Measurements from ENCODE around the gene GPSM1. TPM values are rescaled to one million over a fixed set of nuclear protein-coding genes. Genes with fewer than 3 reads are reported as not detected.

Gene GPSM1
- total and polyA plus RNA-seq, 4 donors, result 12.6 to 41.6 (median 22.7) TPM

DNA sequence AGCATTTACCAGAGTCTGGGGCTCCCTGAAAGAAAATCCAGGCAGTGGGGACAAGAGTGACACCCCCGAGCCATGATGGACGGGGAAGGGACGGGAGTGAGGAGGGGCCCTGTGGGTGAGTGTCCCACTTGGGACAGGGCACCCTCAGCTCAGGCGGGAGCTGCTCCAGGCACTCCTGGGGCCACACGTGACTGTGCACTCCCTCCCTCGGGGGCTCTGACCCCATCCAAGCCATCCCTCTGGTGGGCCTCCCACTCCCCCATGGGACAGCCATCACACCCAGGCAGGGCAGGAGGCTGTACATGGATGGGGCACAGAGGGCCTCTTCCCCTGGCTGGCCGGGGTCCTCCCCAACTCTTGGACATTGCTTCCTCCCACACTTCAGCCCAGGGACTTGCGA, 49.1 kb downstream of the GPSM1 start:
- Histone ChIP-seq H3K9me3 (ENCODE audit: control insufficient read depth in 4 of 4, insufficient read depth in 3 of 4, low read length in 3 of 4) (no peaks in the 10 kb centered on the region), H3K4me1 (ENCODE audit: control insufficient read depth in 5 of 5, insufficient read depth in 5 of 5, low read length in 5 of 5) (peaks cover 0 to 19% (median 6%) of the 10 kb centered on the region in 5 donors), H3K27me3 (ENCODE audit: control insufficient read depth in 3 of 3, insufficient read depth in 3 of 3, low read length in 2 of 3) (no peaks in the 10 kb centered on the region), H3K27ac (ENCODE audit: low read depth in 1 of 2, low read length in 1 of 2) (no peak overlapping the region), H3K36me3 (ENCODE audit: control insufficient read depth in 4 of 4, insufficient read depth in 4 of 4, low read length in 4 of 4) (peaks cover 0 to 34% (median 4%) of the 10 kb centered on the region in 4 donors), H3K4me3 (no peak overlapping the region), H3K9ac (ENCODE audit: insufficient read depth in 1 of 2, low read length in 2 of 2) (no peak overlapping the region)
- no peak for DNase-seq
- 78 to 80% methylated on average over 8 of the region's 8 CpGs for WGBS, 2 donors
- ATAC-seq (ENCODE audit: insufficient read depth, low FRiP score), result no peak
- TF ChIP-seq, protein P1, sequence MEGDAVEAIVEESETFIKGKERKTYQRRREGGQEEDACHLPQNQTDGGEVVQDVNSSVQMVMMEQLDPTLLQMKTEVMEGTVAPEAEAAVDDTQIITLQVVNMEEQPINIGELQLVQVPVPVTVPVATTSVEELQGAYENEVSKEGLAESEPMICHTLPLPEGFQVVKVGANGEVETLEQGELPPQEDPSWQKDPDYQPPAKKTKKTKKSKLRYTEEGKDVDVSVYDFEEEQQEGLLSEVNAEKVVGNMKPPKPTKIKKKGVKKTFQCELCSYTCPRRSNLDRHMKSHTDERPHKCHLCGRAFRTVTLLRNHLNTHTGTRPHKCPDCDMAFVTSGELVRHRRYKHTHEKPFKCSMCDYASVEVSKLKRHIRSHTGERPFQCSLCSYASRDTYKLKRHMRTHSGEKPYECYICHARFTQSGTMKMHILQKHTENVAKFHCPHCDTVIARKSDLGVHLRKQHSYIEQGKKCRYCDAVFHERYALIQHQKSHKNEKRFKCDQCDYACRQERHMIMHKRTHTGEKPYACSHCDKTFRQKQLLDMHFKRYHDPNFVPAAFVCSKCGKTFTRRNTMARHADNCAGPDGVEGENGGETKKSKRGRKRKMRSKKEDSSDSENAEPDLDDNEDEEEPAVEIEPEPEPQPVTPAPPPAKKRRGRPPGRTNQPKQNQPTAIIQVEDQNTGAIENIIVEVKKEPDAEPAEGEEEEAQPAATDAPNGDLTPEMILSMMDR (IDR thresholded peaks at IDR 0.05; ENCODE audit: control extremely low read depth, extremely low read depth), result no peak

DNA sequence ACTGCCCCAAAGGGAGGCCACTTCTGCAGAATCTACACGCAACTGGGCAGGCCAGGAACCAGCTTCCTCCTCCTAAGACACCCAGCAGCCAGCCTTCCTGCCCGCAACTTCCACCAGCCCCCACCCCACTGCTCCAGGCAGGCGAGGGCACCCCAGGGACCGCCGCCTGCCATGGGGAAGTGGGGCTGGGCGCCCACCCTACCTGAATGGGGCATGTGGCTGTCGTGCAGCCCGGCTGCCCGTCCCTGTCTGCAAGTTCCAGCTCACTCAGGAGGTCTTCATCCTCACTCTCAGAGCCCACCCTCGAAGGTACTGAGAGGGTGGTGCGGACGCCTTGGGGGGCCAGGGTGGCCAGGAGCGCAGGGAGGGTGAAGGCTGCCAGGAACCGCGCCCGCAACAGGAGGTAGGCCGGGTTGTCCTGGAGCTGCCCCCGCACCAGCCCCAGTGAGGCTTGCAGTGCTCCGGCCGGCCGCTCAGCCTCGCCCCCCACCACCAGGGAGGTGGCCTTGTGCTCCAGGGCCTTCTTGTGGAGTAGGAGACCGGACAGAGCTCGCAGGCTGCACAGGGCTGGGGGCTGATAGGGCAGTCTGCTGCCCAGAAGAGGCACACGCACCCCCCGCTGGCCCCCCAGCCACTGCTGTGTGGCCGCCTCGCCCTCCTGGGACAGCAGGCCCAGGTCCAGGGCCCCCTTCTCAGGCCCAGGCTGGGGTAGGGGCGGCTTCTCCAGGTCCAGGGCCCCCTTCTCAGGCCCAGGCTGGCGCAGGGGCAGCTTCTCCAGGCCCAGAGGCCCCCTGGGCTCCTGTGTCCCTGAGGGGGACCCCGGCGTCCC, 50.2 kb downstream of the GPSM1 start:
- Histone ChIP-seq H3K36me3 (ENCODE audit: control insufficient read depth in 4 of 4, insufficient read depth in 4 of 4, low read length in 4 of 4) (peaks cover 0 to 44% (median 4%) of the 10 kb centered on the region in 4 donors), H3K9ac (ENCODE audit: insufficient read depth in 1 of 2, low read length in 2 of 2) (no peak overlapping the region), H3K4me3 (no peak overlapping the region), H3K4me1 (ENCODE audit: control insufficient read depth in 5 of 5, insufficient read depth in 5 of 5, low read length in 5 of 5) (peaks cover 0 to 13% (median 3%) of the 10 kb centered on the region in 5 donors), H3K27ac (ENCODE audit: low read depth in 1 of 2, low read length in 1 of 2) (no peak overlapping the region), H3K9me3 (ENCODE audit: control insufficient read depth in 4 of 4, insufficient read depth in 3 of 4, low read length in 3 of 4) (no peaks in the 10 kb centered on the region), H3K27me3 (ENCODE audit: control insufficient read depth in 3 of 3, insufficient read depth in 3 of 3, low read length in 2 of 3) (no peaks in the 10 kb centered on the region)
- 74 to 82% methylated on average over 31 to 32 of the region's 32 CpGs for WGBS, 2 donors
- ATAC-seq (ENCODE audit: insufficient read depth, low FRiP score), result no peak
- DNase-seq, result no peak
- TF ChIP-seq, protein P1 (IDR thresholded peaks at IDR 0.05; ENCODE audit: control extremely low read depth, extremely low read depth), result no peak

GRCh38 chr9:136378170-136379002, 51.0 kb downstream of the GPSM1 start:
- H3K4me1 ChIP-seq (ENCODE audit: control insufficient read depth in 5 of 5, insufficient read depth in 5 of 5, low read length in 5 of 5), result peaks cover 0 to 5% (median 0%) of the 10 kb centered on the region in 5 donors
- H3K9me3 ChIP-seq (ENCODE audit: control insufficient read depth in 4 of 4, insufficient read depth in 3 of 4, low read length in 3 of 4), result no peaks in the 10 kb centered on the region
- H3K9ac ChIP-seq (ENCODE audit: insufficient read depth in 1 of 2, low read length in 2 of 2), result no peak overlapping the region
- H3K27ac ChIP-seq (ENCODE audit: low read depth in 1 of 2, low read length in 1 of 2), result no peak overlapping the region
- peaks cover 0 to 52% (median 7%) of the 10 kb centered on the region in 4 donors for H3K36me3 ChIP-seq (ENCODE audit: control insufficient read depth in 4 of 4, insufficient read depth in 4 of 4, low read length in 4 of 4)
- H3K27me3 ChIP-seq (ENCODE audit: control insufficient read depth in 3 of 3, insufficient read depth in 3 of 3, low read length in 2 of 3), result no peaks in the 10 kb centered on the region
- no peak overlapping the region for H3K4me3 ChIP-seq
- TF ChIP-seq, protein P1 (IDR thresholded peaks at IDR 0.05; ENCODE audit: control extremely low read depth, extremely low read depth), result no peak
- WGBS, 2 donors, result 81 to 85% methylated on average over 28 of the region's 28 CpGs
- DNase-seq (no peak), ATAC-seq (ENCODE audit: insufficient read depth, low FRiP score) (no peak)
